ENCODE data around the gene PIP5K1B.
A peak's percentile ranks its signal among the peaks of the same experiment; 100 is the strongest.

PIP5K1B gene

GRCh38 chr9:68999393-69000105 is 294.5 kb downstream of the PIP5K1B start:
- peak; percentile 76 for DNase-seq

DNA sequence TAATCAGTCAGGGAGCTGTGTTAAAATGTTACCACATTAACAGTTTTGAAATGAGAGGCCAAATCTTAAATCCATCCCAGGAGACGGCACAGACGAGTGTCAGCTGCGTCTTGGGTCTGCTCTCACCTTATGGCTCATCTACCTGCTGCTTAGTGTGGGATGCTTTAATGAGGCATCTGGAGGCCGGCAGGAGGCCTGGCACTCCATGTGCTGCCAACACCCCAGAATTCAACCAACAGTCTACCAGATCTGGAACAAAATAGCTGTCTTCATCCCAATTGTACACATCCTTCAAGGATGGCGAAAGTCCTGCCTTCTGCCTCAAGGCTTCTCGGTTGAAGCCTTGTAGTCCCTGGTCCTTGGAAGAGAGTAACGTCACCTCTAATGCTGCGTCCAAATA is 296.9 kb downstream of the PIP5K1B start:
- no peak for DNase-seq

DNA sequence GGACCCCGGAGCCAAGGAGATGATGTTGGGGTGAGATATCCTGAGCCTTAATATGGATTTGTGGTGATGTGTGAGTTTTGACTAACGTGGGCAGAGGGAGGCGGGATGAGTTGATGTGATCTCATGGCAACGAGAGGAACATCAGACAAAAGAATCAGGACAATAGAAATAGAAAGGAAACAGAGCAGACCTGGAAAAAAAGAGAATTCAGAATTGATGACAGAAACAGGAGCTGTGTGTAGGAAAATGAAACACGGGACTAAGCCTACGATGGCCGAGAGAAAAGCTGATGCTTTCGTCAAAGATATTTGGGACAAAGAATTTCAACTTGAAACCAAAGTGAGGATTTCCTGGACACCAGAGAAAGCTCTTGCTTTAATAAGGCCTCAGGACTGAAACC is 298.0 kb downstream of the PIP5K1B start:
- DNase-seq, result no peak

GRCh38 chr9:69004836-69005235 is 299.8 kb downstream of the PIP5K1B start:
- DNase-seq, result no peak

GRCh38 chr9:69009708-69010107 is 304.7 kb downstream of the PIP5K1B start:
- DNase-seq, result no peak

- DNase-seq, result no peak
Observed at GRCh38 chr9:69012696-69013381, 307.8 kb downstream of the PIP5K1B start.

GRCh38 chr9:69013382-69013727 is 308.3 kb downstream of the PIP5K1B start:
- DNase-seq, result no peak

DNA sequence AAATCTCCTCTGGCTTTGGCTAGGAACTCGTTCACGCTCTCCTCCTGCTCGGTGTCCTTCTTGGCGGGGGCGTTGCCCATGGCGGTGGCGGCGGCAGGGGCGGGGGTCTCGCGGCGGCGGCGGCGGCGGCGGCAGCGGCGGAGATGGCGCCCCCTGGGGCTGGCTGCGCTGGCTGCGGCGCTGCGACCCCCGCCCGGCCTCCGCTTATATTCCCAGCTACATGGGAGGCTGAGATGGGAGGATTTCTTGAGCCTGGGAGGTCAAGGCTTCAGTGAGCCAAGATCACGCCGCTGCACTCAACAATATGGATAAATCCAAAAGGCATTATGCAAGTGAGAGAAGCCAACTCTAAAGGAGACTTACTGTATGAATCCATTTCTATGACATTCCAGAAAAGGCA is 309.0 kb downstream of the PIP5K1B start, which contains the start of gene PRKACG:
TSS of gene PRKACG (minus strand) at position 101 of the 400 bp plus-strand sequence. CDS start at position 80, 21 bp downstream.
- DNase-seq, result no peak

DNA sequence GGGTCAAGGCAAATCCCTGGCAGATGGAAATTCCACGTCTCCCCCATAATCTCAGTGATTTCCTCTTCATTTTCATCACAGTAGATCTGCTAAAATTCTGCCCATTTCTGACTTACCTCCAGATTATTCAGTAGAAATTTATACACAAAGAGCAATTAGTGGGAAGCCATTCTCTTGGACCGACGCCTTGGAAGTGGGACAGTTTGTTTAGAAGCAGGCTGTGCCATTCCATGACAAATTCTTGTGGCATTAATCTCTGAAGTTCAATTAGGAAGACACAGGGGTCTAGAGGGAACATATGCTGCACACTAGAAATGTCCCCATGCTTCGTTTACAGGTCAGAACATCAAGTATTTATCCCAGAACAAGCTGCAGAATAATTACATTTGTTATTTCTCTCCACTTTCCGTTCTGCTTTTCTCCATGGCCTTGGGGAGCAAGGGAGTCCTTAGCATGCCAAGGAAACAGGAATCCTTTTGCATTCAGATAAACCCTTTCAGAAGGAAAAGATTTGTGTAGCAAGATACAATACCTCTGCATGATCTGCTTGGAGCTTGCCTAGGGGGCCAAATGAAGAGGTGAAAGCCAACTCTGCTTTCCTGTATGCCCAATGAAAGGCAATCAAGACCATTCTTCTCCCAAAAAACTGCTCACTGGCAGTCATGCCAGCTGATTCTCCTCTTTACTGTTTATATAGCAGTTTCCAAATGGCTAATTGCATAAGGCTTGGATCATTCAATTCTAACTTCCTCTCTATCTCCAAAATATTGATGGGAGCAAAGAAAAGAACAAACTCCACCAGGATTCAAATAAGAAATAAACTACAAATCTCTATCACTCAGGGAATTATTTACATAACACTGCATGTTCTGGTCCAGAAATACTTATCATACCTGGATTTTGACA is 311.4 kb downstream of the PIP5K1B start:
- DNase-seq, result no peak

DNA sequence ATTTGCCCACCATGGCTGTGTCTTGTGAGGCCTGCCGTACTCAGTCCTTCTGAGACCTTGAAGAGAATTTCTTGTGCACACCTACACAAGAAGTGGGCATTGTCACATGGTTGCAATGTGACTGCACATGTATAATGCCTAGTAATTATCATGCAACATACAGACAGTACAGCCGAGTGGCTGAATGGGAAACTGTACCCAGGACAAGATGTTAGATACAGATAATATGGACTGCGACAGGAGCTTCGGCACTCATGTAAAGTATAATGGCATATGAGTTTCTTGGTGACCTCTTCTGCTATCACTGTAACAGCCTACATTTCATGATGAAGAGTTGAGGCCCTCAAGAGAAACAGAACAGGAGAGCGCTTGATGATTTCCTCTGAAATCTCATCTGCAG is 313.7 kb downstream of the PIP5K1B start:
- no peak for DNase-seq

DNA sequence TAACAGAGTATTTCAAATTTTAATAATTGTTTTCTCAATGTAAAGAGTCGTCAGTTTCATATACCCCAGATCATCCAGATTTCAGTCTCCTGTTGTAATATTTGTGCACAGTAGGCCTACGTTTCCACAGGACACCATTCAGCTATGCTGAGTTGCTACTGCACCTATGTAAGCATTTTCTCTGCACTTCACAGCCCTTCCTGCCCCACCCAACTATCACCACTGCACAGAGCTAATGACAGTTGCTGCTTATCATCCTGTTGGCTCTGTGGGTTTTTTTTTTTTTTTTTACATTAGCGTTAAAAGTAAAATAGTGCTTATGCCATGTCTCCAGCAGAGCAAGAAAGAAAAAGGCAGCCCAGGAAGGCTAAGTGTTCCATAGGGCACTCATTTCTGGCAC is 314.8 kb downstream of the PIP5K1B start:
- DNase-seq, result no peak

- DNase-seq, result no peak
Observed at GRCh38 chr9:69020301-69021145, 315.5 kb downstream of the PIP5K1B start.

- peak; percentile 78 for DNase-seq
Observed at GRCh38 chr9:69023650-69024049, 318.6 kb downstream of the PIP5K1B start.

- DNase-seq, result peak; percentile 60
Observed at GRCh38 chr9:69027355-69028097, 322.5 kb downstream of the PIP5K1B start.

- no peak for DNase-seq
Observed at GRCh38 chr9:69028754-69029153, 323.7 kb downstream of the PIP5K1B start.

DNA sequence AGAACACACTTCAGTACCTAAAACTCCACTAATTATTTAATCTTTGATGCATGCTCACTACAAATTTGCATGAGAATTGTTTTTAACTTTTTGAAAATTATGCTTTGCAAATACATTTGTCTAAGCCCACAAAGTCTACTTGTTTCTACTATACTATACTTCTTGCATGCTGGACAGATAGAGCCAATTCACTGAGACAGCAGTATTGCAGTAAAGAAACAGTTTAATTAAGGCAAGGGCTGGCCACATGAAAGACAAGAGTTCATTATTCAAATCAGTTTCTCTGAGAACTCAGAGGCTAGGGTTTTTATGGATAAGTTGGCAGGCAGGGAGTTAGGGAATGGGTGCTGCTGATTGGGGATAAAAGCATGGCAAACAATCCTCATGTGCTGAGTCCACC is 324.5 kb downstream of the PIP5K1B start:
- DNase-seq, result no peak

- no peak for DNase-seq
Observed at GRCh38 chr9:69030851-69031645, 326.0 kb downstream of the PIP5K1B start.

GRCh38 chr9:69034071-69034470 is 329.0 kb downstream of the PIP5K1B start:
- no peak for DNase-seq

- DNase-seq, result peak; percentile 71
Observed at GRCh38 chr9:69035438-69036308, 330.6 kb downstream of the PIP5K1B start, which contains the start of gene FXN. FXN (plus strand) TSS chr9:69035752; CDS start chr9:69035783, 31 bp downstream.

GRCh38 chr9:69036309-69036708 is 331.3 kb downstream of the PIP5K1B start:
- DNase-seq, result no peak

Data from NCI-H748 treated with DMSO at 0.1 percent for 48 hours (cell line).